NCI-H345 treated with DMSO at 0.1 percent for 48 hours (cell line): ENCODE measurements around the gene SLC17A7.

Source experiments
- DNase-seq: peaks from one replicate; lab custom pipeline; 2025; ENCODE audit not compliant: unreplicated experiment; lab: John Stamatoyannopoulos, UW

SLC17A7 gene

GRCh38 chr19:49383599-49383998, 57.7 kb downstream of the SLC17A7 start:
- no peak for DNase-seq

DNA sequence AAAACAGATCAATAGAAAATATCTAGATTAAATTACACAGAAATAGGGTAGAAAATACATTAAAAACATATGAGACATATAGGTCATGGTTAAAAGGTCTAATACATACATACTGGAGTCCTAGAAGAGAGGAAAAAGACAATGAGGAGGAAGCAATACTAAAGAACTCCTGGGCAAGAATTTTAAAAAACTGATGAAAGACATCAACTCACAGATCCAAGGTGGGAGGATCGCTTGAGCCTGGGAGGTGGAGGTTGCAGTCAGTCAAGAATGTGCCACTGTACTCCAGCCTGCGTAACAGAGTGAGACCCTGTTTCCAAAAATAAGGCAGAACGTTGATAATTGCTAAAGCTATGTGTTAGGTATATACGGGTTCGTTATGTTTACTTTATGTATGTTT, 58.7 kb downstream of the SLC17A7 start:
- no peak for DNase-seq

DNA sequence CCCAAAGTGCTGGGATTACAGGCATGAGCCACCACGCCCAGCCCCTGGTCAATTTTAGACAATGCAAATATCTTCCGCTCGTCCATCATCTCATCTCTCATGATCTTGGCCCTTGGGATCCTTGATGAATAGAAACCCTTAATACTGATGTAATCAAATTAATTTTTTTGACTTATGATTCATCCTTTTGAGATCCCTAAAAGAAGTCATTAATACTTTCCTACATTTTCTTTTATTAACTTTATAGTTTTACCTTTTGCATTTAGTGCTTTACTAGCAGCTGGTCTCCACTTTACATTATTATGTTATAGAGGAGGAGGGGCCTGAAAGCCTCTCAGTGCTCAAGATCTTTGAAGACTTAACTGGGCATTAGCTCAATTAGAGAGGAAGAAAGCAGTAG, 60.9 kb downstream of the SLC17A7 start:
- no peak for DNase-seq
